ENCODE measurements around the gene PTPRT.

DNA sequence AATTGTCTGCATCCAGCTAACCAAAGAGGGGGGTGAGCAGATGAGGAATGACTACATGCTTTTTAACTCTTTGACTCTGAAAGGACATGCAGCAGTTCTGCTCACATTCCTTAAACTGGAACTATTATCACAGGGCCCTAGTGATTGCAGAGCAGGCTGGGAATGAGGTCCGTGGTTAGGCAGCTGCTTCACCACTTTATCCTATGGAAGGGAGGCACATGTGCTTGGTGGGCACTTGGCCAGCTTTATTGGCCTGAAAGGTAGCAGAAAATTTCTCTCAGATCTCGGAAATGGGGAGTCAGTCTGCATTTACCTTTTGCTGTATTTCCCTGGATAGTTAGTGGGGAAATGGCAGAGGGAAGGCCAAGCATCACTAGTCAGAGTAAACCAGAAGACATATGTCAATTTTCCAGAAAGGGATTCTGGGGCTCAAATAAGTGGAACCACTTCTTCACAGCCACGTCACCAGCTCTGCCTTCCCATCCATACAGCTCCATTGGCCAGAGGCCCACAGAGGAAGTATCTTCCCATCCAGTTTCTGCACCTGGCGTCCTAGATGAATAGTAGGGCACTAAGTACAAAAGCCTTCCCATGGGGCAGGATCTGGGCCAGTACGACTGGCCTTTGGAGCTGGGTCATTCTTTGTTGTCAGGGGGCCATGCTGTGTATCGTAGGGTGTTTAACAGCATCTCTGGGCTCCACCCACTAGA lies 444.8 kb downstream of the PTPRT start:
- TF ChIP-seq CTCF (IDR thresholded peaks at IDR 0.05; ENCODE audit: low read depth, low read length, missing input control) (no peak), TAF1 (conservative IDR thresholded peaks at IDR 0.05) (no peak), GABPA (IDR thresholded peaks at IDR 0.05 in 1 of 2, conservative IDR thresholded peaks at IDR 0.05 in 1 of 2) (no peak), RXRA (IDR thresholded peaks at IDR 0.05) (no peak), FOXA1 (IDR thresholded peaks at IDR 0.05) (no peak), HNF4A (conservative IDR thresholded peaks at IDR 0.05) (no peak), RAD21 (IDR thresholded peaks at IDR 0.05) (no peak), SP1 (IDR thresholded peaks at IDR 0.05) (no peak), YY1 (IDR thresholded peaks at IDR 0.05) (no peak), JUND (IDR thresholded peaks at IDR 0.05) (no peak)
- TF ChIP-seq, protein P1, sequence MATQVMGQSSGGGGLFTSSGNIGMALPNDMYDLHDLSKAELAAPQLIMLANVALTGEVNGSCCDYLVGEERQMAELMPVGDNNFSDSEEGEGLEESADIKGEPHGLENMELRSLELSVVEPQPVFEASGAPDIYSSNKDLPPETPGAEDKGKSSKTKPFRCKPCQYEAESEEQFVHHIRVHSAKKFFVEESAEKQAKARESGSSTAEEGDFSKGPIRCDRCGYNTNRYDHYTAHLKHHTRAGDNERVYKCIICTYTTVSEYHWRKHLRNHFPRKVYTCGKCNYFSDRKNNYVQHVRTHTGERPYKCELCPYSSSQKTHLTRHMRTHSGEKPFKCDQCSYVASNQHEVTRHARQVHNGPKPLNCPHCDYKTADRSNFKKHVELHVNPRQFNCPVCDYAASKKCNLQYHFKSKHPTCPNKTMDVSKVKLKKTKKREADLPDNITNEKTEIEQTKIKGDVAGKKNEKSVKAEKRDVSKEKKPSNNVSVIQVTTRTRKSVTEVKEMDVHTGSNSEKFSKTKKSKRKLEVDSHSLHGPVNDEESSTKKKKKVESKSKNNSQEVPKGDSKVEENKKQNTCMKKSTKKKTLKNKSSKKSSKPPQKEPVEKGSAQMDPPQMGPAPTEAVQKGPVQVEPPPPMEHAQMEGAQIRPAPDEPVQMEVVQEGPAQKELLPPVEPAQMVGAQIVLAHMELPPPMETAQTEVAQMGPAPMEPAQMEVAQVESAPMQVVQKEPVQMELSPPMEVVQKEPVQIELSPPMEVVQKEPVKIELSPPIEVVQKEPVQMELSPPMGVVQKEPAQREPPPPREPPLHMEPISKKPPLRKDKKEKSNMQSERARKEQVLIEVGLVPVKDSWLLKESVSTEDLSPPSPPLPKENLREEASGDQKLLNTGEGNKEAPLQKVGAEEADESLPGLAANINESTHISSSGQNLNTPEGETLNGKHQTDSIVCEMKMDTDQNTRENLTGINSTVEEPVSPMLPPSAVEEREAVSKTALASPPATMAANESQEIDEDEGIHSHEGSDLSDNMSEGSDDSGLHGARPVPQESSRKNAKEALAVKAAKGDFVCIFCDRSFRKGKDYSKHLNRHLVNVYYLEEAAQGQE (IDR thresholded peaks at IDR 0.05), result no peak
- TF ChIP-seq, protein P2, sequence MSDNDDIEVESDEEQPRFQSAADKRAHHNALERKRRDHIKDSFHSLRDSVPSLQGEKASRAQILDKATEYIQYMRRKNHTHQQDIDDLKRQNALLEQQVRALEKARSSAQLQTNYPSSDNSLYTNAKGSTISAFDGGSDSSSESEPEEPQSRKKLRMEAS (IDR thresholded peaks at IDR 0.05), result no peak
- TF ChIP-seq, protein P3, sequence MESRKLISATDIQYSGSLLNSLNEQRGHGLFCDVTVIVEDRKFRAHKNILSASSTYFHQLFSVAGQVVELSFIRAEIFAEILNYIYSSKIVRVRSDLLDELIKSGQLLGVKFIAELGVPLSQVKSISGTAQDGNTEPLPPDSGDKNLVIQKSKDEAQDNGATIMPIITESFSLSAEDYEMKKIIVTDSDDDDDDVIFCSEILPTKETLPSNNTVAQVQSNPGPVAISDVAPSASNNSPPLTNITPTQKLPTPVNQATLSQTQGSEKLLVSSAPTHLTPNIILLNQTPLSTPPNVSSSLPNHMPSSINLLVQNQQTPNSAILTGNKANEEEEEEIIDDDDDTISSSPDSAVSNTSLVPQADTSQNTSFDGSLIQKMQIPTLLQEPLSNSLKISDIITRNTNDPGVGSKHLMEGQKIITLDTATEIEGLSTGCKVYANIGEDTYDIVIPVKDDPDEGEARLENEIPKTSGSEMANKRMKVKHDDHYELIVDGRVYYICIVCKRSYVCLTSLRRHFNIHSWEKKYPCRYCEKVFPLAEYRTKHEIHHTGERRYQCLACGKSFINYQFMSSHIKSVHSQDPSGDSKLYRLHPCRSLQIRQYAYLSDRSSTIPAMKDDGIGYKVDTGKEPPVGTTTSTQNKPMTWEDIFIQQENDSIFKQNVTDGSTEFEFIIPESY (IDR thresholded peaks at IDR 0.05), result no peak

Measured in liver (tissue), 3 donors.